HG03108 (cell line): ENCODE results near the gene SOAT2.
"Not testable (repeated sequence)": the region's sequence is repeated elsewhere in the genome, so short reads cannot be mapped to it uniquely, and the experiment has no call there.

Experiments
- ATAC-seq: cut with Tn5 transposase; IDR thresholded peaks from one replicate; pipeline ENCODE4 v1.9.1; 2021; ENCODE audit warnings: moderate library complexity; ENCODE audit not compliant: unreplicated experiment

Gene SOAT2

GRCh38 chr12:53079226-53080117 is 23.8 kb upstream of the SOAT2 start, which contains the start of gene SPRYD3:
Gene SPRYD3 (minus strand): TSS chr12:53079390. CDS start chr12:53079333, 57 bp downstream.
- peak; percentile 99 for ATAC-seq

DNA sequence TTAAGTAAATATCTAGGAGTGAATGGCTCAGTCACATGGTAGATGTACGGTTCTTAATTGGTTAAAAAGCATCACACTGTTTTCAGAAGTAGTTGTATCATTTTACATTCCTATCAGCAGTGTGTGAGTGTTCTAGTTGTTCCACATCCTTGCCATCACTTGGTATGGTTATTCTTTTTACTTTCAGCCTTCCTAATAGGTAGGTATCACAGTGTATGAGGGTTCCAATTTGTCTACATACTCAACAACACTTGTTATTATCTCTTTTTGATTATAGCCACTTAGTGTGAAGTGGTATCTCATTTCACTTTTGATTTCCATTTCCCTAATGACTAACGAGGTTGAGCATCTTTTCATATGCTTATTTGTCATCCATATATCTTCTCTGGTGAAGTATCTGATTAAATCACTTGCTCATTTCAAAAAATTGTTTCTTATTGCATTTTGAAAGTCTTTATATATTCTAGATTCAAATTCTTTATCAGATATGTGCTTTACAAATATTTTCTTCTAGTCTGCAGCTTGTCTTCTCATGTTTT is 20.6 kb upstream of the SOAT2 start:
- ATAC-seq: no peak

DNA sequence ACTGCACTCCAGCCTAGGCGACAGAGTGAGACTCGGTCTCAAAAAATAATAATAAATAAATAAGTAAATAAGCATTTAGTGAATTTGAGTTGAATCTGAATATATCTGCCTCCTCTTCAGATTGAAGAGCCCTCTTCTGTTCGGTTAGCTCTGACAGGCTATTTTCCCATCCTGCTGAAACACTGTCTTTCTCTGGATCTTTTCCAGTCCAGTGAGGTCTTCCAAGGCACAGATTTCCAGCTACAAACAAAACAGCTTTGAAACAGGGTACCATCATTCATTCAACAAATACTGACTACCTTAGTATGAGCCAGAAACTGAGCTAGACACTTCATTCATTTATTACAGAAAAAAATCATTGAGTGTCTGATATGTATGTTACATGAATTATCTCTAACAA is 16.9 kb upstream of the SOAT2 start:
- no peak for ATAC-seq

GRCh38 chr12:53090105-53090504 is 13.2 kb upstream of the SOAT2 start:
- ATAC-seq: no peak

DNA sequence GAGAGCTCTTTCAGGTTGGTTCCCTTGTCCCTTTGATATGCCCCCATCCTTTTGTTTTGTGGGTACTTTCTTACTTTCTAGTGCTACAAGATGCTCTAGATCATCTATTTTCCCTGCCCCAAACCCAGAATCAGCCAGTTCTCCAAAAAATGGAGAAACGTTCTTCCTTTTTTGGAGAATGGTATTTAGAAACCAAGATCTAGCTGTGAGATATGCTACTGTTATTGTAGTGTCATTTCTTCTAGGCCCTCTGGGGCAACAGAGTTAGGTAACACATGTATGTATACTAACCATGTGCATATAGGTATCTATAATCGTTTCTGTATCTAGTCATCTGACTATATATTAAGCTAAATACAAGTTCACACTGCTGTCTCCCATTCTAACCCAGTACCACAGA is 12.7 kb upstream of the SOAT2 start:
- no peak for ATAC-seq

GRCh38 chr12:53091756-53092155 is 11.5 kb upstream of the SOAT2 start:
- no peak for ATAC-seq

GRCh38 chr12:53093777-53094393 is 9.4 kb upstream of the SOAT2 start:
- no peak for ATAC-seq

DNA sequence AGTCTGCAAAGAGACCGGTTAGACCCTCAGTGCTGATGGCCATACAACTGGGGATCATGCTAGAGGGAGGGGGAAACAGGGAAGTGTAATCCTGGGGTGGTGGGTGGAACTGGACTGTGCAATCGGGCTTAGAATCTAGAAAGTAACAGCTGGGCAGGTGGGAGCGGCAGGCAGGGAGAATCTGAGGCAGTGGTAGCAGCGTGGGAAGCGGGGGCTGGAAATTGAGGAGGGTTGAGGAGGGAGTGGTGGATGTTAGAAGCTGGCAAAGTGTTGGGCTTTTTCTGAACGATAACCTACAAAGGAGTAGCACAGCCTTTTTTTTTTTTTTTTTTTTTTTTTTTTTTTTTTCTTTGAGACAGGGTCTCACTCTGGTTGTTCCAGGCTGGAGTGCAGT is 8.9 kb upstream of the SOAT2 start:
- no peak for ATAC-seq

GRCh38 chr12:53094796-53095595 is 8.3 kb upstream of the SOAT2 start:
- not testable (repeated sequence) for ATAC-seq

- ATAC-seq: not testable (repeated sequence)
Observed at GRCh38 chr12:53095596-53095895, 7.7 kb upstream of the SOAT2 start.

DNA sequence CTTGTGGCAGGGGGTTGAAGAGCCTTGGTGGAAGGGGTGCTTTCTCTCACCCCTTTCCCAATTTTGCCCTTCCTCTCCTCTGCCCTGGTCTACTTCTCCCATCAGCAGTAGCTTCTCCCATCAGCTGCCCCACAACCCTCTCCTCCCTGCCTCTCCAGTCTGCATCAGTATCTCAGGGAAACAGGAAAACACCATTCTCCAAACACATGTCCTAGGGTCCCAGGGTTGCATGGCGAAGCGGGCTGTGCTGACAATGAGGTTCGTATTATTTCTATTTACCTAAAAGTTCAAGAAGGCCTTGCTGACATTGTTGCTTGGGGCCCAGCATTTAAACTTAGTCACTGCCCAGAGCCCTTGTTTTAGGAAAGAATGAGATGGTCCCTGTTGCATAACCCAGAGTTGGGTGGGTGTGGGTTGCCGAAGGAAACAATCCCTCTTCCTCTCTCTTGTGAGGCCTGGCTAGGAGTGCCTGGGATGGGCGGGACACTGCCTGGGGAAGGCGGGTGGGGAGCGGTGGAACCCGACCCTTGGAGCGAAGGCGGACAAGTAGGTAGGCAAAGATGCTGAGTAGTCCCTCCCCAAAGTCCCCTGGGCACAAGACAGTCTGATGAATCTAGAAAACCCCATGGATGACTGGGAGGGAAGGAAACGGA is 7.1 kb upstream of the SOAT2 start:
- ATAC-seq: no peak

- ATAC-seq: no peak
Observed at GRCh38 chr12:53096759-53097158, 6.5 kb upstream of the SOAT2 start.

GRCh38 chr12:53097207-53097563 is 6.1 kb upstream of the SOAT2 start:
- no peak for ATAC-seq

DNA sequence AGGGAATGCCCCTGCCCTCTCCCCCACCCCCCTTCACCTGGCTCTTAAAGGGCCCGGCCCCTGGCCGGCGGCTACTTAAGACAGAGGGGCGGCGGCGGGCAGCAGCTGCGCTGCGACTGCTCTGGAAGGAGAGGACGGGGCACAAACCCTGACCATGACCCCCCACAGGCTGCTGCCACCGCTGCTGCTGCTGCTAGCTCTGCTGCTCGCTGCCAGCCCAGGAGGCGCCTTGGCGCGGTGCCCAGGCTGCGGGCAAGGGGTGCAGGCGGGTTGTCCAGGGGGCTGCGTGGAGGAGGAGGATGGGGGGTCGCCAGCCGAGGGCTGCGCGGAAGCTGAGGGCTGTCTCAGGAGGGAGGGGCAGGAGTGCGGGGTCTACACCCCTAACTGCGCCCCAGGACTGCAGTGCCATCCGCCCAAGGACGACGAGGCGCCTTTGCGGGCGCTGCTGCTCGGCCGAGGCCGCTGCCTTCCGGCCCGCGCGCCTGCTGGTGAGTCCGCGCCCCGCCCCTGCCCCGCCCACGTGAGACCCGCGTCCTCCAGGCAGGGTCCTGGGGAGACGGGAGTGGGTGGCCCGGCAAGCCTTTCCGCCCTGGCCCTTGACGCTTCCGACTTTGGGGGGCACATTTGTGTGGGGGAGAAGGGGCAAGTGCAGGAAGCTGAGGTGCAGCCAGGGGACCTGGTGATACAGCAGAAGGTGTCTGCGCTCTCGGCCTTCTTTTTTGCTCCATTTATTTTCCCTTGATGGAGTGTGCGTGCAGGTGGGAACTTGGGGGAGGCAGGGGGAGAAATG is 5.5 kb upstream of the SOAT2 start, which contains the start of gene IGFBP6:
TSS of gene IGFBP6 (plus strand) at position 104 of the 790 bp plus-strand sequence. CDS start at position 155, 51 bp downstream.
- no peak for ATAC-seq

- ATAC-seq: no peak
Observed at GRCh38 chr12:53098354-53098981, 4.8 kb upstream of the SOAT2 start.

DNA sequence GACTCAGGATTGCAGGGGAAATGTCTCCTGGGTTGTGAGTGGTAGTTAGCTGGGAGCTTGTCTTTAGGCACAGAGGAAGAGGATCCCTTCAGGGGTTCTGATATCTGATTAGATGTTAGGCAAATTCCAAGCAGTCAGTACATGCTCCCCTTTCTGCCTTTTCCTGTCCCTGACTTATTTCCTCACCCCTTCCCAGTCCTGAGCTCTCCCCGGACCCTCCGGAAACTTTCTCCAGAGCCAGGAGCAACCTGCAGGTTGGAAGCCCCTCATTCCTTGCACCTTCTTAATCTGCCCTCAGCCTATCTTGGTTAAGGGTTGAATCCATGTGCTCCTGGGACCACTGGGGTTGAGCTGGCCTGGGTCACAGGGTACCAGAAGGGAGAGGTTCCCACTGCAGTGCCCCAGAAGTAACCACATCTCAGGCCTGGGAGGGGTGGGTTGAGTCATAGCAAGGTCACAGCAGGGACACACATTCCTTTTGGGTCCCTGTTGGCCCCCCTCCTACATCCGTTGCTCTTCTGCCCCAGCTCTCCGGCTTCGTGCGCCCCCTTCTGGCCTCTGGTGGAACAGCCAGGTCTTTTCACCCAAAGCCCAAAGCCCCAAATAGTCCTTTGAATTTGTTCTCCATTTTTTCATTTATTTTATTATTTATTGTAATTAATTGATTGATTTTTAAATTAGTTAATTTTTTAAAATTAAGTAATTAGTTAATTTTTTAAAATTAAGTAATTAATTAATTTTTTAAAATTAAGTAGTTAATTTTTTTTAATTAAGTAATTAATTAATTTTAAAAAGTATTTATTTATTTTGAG is 4.0 kb upstream of the SOAT2 start:
- ATAC-seq: no peak

- ATAC-seq: no peak
Observed at GRCh38 chr12:53100466-53101151, 2.7 kb upstream of the SOAT2 start.

DNA sequence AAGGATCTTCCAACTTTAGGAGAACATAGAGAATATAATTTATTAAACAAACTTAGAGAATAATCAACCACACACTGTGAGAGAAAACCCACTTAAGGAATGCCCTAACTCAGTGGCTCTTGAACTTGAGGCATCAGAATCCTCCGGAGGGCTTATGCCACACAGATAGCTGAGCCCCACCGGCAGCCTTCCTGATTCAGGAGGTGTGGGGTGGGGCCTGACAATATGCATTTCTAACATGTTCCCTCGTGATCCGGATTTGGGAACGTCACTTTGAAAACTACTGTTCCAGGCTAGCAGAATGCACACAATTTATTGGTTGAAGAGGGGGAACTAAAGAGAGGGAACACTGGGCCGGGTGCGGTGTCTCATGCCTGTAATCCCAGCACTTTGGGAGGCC is 2.0 kb upstream of the SOAT2 start:
- no peak for ATAC-seq
